HG02571 (cell line): ENCODE measurements around the gene WBP1.

Experiments used
- ATAC-seq: cut with Tn5 transposase; IDR thresholded peaks from one replicate; pipeline ENCODE4 v1.9.1; 2021; ENCODE audit warnings: mild to moderate bottlenecking, moderate library complexity; ENCODE audit not compliant: unreplicated experiment

WBP1 gene

GRCh38 chr2:74501335-74502071, 43.3 kb downstream of the WBP1 start:
- no peak for ATAC-seq

- ATAC-seq: no peak
These were observed 44.0 kb downstream of the WBP1 start for GRCh38 chr2:74502147-74502719.

GRCh38 chr2:74502720-74503505, 44.7 kb downstream of the WBP1 start:
- peak; percentile 35 for ATAC-seq

- ATAC-seq: no peak
These were observed 45.6 kb downstream of the WBP1 start for GRCh38 chr2:74503506-74504475.

GRCh38 chr2:74504591-74504990, 46.4 kb downstream of the WBP1 start:
- ATAC-seq: no peak

- no peak for ATAC-seq
These were observed 47.4 kb downstream of the WBP1 start for GRCh38 chr2:74505448-74506246.

GRCh38 chr2:74507145-74507925, 49.1 kb downstream of the WBP1 start, which contains the start of gene PCGF1:
Gene PCGF1, minus strand, starts transcription at chr2:74507695. Its CDS starts 27 bp downstream, at chr2:74507668.
- ATAC-seq: peak; percentile 87

GRCh38 chr2:74507926-74508520, 49.8 kb downstream of the WBP1 start:
- ATAC-seq: peak; percentile 10

- ATAC-seq: no peak
These were observed 52.0 kb downstream of the WBP1 start for GRCh38 chr2:74510272-74510671.
